Naive thymus-derived CD4-positive, alpha-beta T cell (primary cell): Measurements from ENCODE around the gene PALM3. TPM values are rescaled to one million over a fixed set of nuclear protein-coding genes. Genes with fewer than 3 reads are reported as not detected.

Source experiments
- ATAC-seq: fragments of 150-1000 bp; cut with Tn5 transposase; 2 replicates; pipeline ENCODE4 v1.10.0; 2021; ENCODE audit warnings: mild to moderate bottlenecking, moderate library complexity
- CTCF ChIA-PET: fragments of 350-600 bp; sonication (Branson Sonifier 250); formaldehyde crosslinking; loops from one replicate; lab custom pipeline; 2021; ENCODE audit warnings: antibody characterized with exemption; lab: Charles Lee
- POLR2A ChIA-PET: fragments of 350-600 bp; sonication (Branson Sonifier 250); formaldehyde crosslinking; loops from one replicate; lab custom pipeline; 2021; ENCODE audit warnings: antibody characterized with exemption, inconsistent platforms; lab: Charles Lee
- DNase-seq, 9 donors: peaks; one replicate each; pipeline versions ENCODE4 v3.0.0 to v3.0.0-alpha.2; 2020 to 2022; ENCODE audit warnings: mixed read lengths in 1 of 9
- H3K27ac ChIP-seq: one replicate; pipeline ENCODE4 v1.7.0; 2013; ENCODE audit warnings: mild to moderate bottlenecking, low read depth, low read length, moderate library complexity
- H3K27me3 ChIP-seq, 2 donors: one replicate each; pipeline ENCODE4 v1.7.0; 2013; ENCODE audit warnings: low read length in 2 of 2, mild to moderate bottlenecking in 2 of 2, moderate library complexity in 2 of 2; ENCODE audit not compliant: control insufficient read depth in 2 of 2, insufficient read depth in 2 of 2
- H3K36me3 ChIP-seq, 3 experiments: 1 replicate in 2 of 3; 2 replicates in 1 of 3; pipeline ENCODE4 v1.7.0; 2013; ENCODE audit warnings: low read length in 3 of 3, mild to moderate bottlenecking in 3 of 3, moderate library complexity in 1 of 3; ENCODE audit not compliant: insufficient read depth in 3 of 3, control insufficient read depth in 2 of 3
- H3K4me1 ChIP-seq, 2 donors: one replicate each; pipeline ENCODE4 v1.7.0; 2013; ENCODE audit warnings: low read length in 2 of 2, mild to moderate bottlenecking in 2 of 2, moderate library complexity in 1 of 2; ENCODE audit not compliant: control insufficient read depth in 2 of 2, insufficient read depth in 2 of 2
- H3K4me3 ChIP-seq: 2 replicates; pipeline ENCODE4 v1.7.0; 2013; ENCODE audit warnings: mild to moderate bottlenecking, low read length
- H3K9me3 ChIP-seq, 3 experiments: 1 replicate in 2 of 3; 2 replicates in 1 of 3; pipeline ENCODE4 v1.7.0; 2013; ENCODE audit warnings: low read length in 3 of 3; ENCODE audit not compliant: control insufficient read depth in 2 of 3
- H3K27ac Mint-ChIP-seq, 9 donors: one replicate each; pipeline ENCODE4 v1.8.0; 2020 to 2022; ENCODE audit warnings: mixed read lengths in 9 of 9, mild to moderate bottlenecking in 8 of 9, moderate library complexity in 5 of 9, inconsistent platforms in 2 of 9
- H3K27me3 Mint-ChIP-seq, 5 donors: one replicate each; pipeline ENCODE4 v1.8.0; 2021 to 2022; ENCODE audit warnings: mixed read lengths in 5 of 5, mild to moderate bottlenecking in 1 of 5
- H3K36me3 Mint-ChIP-seq, 5 donors: one replicate each; pipeline ENCODE4 v1.8.0; 2020 to 2022; ENCODE audit warnings: mixed read lengths in 5 of 5, mild to moderate bottlenecking in 3 of 5, inconsistent platforms in 1 of 5
- H3K4me1 Mint-ChIP-seq, 7 donors: one replicate each; pipeline ENCODE4 v1.8.0; 2020 to 2022; ENCODE audit warnings: mixed read lengths in 7 of 7, mild to moderate bottlenecking in 3 of 7, inconsistent platforms in 1 of 7
- H3K4me3 Mint-ChIP-seq, 10 donors: one replicate each; pipeline ENCODE4 v1.8.0; 2020 to 2022; ENCODE audit warnings: mild to moderate bottlenecking in 10 of 10, mixed read lengths in 10 of 10, moderate library complexity in 6 of 10, inconsistent platforms in 2 of 10
- H3K9me3 Mint-ChIP-seq, 11 donors: one replicate each; pipeline ENCODE4 v1.8.0; 2020 to 2022; ENCODE audit warnings: mixed read lengths in 11 of 11, mild to moderate bottlenecking in 4 of 11, inconsistent platforms in 1 of 11, moderate library complexity in 1 of 11
- intact Hi-C, 2 donors: fragments of 100-400 bp; cut with micrococcal nuclease; formaldehyde crosslinking; loops; one replicate each; pipeline ENCODE4 v1.15.1; 2023
- polyA plus RNA-seq, 2 donors: library from polyadenylated mRNA; unstranded; fragments of 300-500 nt; fragmentation: Illumina TruSeq; gene quantifications; one replicate each; pipeline ENCODE4 v1.2.3, GENCODE V29; 2021
- total RNA-seq, 6 experiments: library from RNA in 5 of 6; stranded (reverse) in 5 of 6; gene quantifications; 1 replicate in 5 of 6; 2 replicates in 1 of 6; pipeline ENCODE4 v1.2.3 and lab custom pipeline; 2021 to 2026

The PALM3 gene
- total and polyA plus RNA-seq, 7 experiments from 2014 or later, result 0.22 TPM; not detected in 6

- no peaks in the 10 kb centered on the region for H3K36me3 ChIP-seq
- ChIA-PET CTCF (no interaction called here), POLR2A (no interaction called here)
- no peak overlapping the region for H3K4me3 ChIP-seq
- H3K27me3 ChIP-seq, result peaks cover 5 to 21% of the 10 kb centered on the region in 2 donors
- Mint-ChIP-seq H3K27me3 (peaks cover 16 to 40% (median 30%) of the 10 kb centered on the region in 5 donors), H3K36me3 (no peaks in the 10 kb centered on the region), H3K4me1 (peaks cover 9 to 19% (median 15%) of the 10 kb centered on the region in 7 donors), H3K9me3 (peaks cover 0 to 2% (median 0%) of the 10 kb centered on the region in 11 donors), H3K27ac (no peak overlapping the region), H3K4me3 (no peak overlapping the region)
- DNase-seq (no peak), ATAC-seq (no peak)
- intact Hi-C loops, result no loop called here
- H3K4me1 ChIP-seq, result peaks cover 9 to 10% of the 10 kb centered on the region in 2 donors
- no peak overlapping the region for H3K27ac ChIP-seq
- no peaks in the 10 kb centered on the region for H3K9me3 ChIP-seq
Measured at GRCh38 chr19:14062558-14062855, 631 bp upstream of the PALM3 start.

- DNase-seq (no peak), ATAC-seq (no peak)
- peaks cover 0 to 4% (median 0%) of the 10 kb centered on the region in 11 donors for H3K9me3 Mint-ChIP-seq
- ChIA-PET POLR2A (no interaction called here), CTCF (interaction anchor here (0.6 to 2.6 kb wide), 4 partner anchors 11 to 109 kb away, joined by 3 to 22 read pairs (median 4); partner anchors contain the start of gene MISP3)
- peaks cover 9 to 22% (median 19%) of the 10 kb centered on the region in 7 donors for H3K4me1 Mint-ChIP-seq
- no peaks in the 10 kb centered on the region for H3K36me3 Mint-ChIP-seq
- H3K4me3 Mint-ChIP-seq, result no peak overlapping the region
- Histone ChIP-seq H3K4me3 (no peak overlapping the region), H3K27ac (no peak overlapping the region), H3K9me3 (no peaks in the 10 kb centered on the region), H3K27me3 (peaks cover 5 to 21% of the 10 kb centered on the region in 2 donors), H3K36me3 (no peaks in the 10 kb centered on the region), H3K4me1 (peaks cover 9 to 10% of the 10 kb centered on the region in 2 donors)
- H3K27me3 Mint-ChIP-seq, result peaks cover 16 to 49% (median 29%) of the 10 kb centered on the region in 5 donors
- no peak overlapping the region for H3K27ac Mint-ChIP-seq
- intact Hi-C loops, result no loop called here
Measured at GRCh38 chr19:14061081-14061749, 661 bp downstream of the PALM3 start.

GRCh38 chr19:14059652-14060155 lies 2.2 kb downstream of the PALM3 start:
- ATAC-seq, result no peak
- Histone ChIP-seq H3K9me3 (no peaks in the 10 kb centered on the region), H3K36me3 (no peaks in the 10 kb centered on the region), H3K27ac (no peak overlapping the region), H3K27me3 (peaks cover 5 to 21% of the 10 kb centered on the region in 2 donors), H3K4me1 (peaks cover 9 to 10% of the 10 kb centered on the region in 2 donors), H3K4me3 (no peak overlapping the region)
- ChIA-PET POLR2A (interaction anchor here (0.7 to 1.1 kb wide), 3 partner anchors 10 to 38 kb away, joined by 3 read pairs; no protein-coding TSS in a partner anchor), CTCF (interaction anchor here (0.5 to 2.6 kb wide), 11 partner anchors 9 to 362 kb away, joined by 3 to 22 read pairs (median 4); partner anchors contain the start of gene MISP3)
- DNase-seq, result no peak
- H3K4me1 Mint-ChIP-seq, result peaks cover 9 to 25% (median 19%) of the 10 kb centered on the region in 7 donors
- H3K27ac Mint-ChIP-seq, result no peak overlapping the region
- H3K4me3 Mint-ChIP-seq, result peak overlapping the region in 4 of 10 donors; percentile 27 to 49 (median 38)
- H3K36me3 Mint-ChIP-seq, result no peaks in the 10 kb centered on the region
- peaks cover 0 to 4% (median 0%) of the 10 kb centered on the region in 11 donors for H3K9me3 Mint-ChIP-seq
- H3K27me3 Mint-ChIP-seq, result peaks cover 16 to 48% (median 27%) of the 10 kb centered on the region in 5 donors
- intact Hi-C loops, result loop anchor here in 1 of 2 donors (1.0 kb wide), 1 partner anchor 14 kb away; no protein-coding TSS in a partner anchor

DNA sequence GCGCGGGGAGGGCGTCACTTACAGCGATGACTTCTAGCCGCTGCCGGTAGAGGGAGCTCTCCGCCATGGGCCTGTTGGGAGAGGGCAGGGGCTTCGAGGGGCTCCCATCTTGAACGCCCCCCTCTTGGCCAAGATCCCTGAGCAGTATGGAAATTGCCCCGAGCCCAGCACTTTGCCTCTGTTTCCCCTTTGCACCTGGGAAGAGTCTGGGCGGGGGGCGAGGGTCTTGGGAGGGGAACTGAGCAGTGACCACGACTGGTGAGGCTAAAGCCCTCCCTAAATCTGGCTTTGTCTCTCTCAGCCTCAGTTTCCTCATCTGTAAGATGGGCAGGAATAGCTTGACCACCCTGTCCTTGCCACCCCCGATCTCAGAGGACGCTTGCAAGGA lies 2.8 kb downstream of the PALM3 start:
- Mint-ChIP-seq H3K9me3 (peaks cover 0 to 5% (median 0%) of the 10 kb centered on the region in 11 donors), H3K27me3 (peaks cover 16 to 48% (median 27%) of the 10 kb centered on the region in 5 donors), H3K36me3 (peaks cover 0 to 2% (median 1%) of the 10 kb centered on the region in 5 donors), H3K4me1 (peaks cover 9 to 26% (median 19%) of the 10 kb centered on the region in 7 donors), H3K27ac (no peak overlapping the region), H3K4me3 (peak overlapping the region in 9 of 10 donors; percentile 19 to 81 (median 55))
- ATAC-seq (peak; percentile 68), DNase-seq (peak in 5 of 9 donors; percentile 30 to 66 (median 46))
- ChIA-PET CTCF (interaction anchor here (1.0 to 2.6 kb wide), 8 partner anchors 10 to 180 kb away, joined by 3 to 22 read pairs (median 7); partner anchors contain the start of gene MISP3), POLR2A (interaction anchor here (0.7 to 1.1 kb wide), 2 partner anchors 29 to 37 kb away, joined by 3 read pairs; no protein-coding TSS in a partner anchor)
- Histone ChIP-seq H3K27ac (no peak overlapping the region), H3K9me3 (no peaks in the 10 kb centered on the region), H3K4me1 (peaks cover 9 to 10% of the 10 kb centered on the region in 2 donors), H3K4me3 (no peak overlapping the region), H3K36me3 (no peaks in the 10 kb centered on the region), H3K27me3 (peaks cover 5 to 21% of the 10 kb centered on the region in 2 donors)
- intact Hi-C loops, result loop anchor here in 1 of 2 donors (1.0 kb wide), 1 partner anchor 14 kb away; no protein-coding TSS in a partner anchor

GRCh38 chr19:14058182-14059092 lies 3.4 kb downstream of the PALM3 start:
- Histone ChIP-seq H3K36me3 (no peaks in the 10 kb centered on the region), H3K4me1 (peaks cover 9 to 10% of the 10 kb centered on the region in 2 donors), H3K27me3 (peaks cover 5 to 21% of the 10 kb centered on the region in 2 donors), H3K4me3 (no peak overlapping the region), H3K27ac (no peak overlapping the region), H3K9me3 (no peaks in the 10 kb centered on the region)
- Mint-ChIP-seq H3K4me1 (peaks cover 9 to 30% (median 19%) of the 10 kb centered on the region in 7 donors), H3K9me3 (peaks cover 0 to 5% (median 0%) of the 10 kb centered on the region in 11 donors), H3K36me3 (peaks cover 0 to 6% (median 5%) of the 10 kb centered on the region in 5 donors), H3K27ac (no peak overlapping the region), H3K4me3 (peak overlapping the region; percentile 23 to 81 (median 60)), H3K27me3 (peaks cover 16 to 48% (median 27%) of the 10 kb centered on the region in 5 donors)
- CTCF ChIA-PET, result interaction anchor here (1.0 to 2.6 kb wide), 7 partner anchors 10 to 179 kb away, joined by 3 to 22 read pairs (median 8); partner anchors contain the start of gene MISP3
- intact Hi-C loops, result loop anchor here in 1 of 2 donors (1.0 kb wide), 1 partner anchor 15 kb away; no protein-coding TSS in a partner anchor
- POLR2A ChIA-PET, result interaction anchor here (1.1 to 1.9 kb wide), 4 partner anchors 10 to 28 kb away, joined by 3 to 4 read pairs (median 4); partner anchors contain the start of gene IL27RA
- ATAC-seq (no peak), DNase-seq (peak in 1 of 9 donors; percentile 51)
